NCI-H2171 (cell line): Measurements from ENCODE around the gene MICALL1.

Experiments used
- DNase-seq: peaks from one replicate; lab custom pipeline; 2025; lab: John Stamatoyannopoulos, UW

The MICALL1 gene

GRCh38 chr22:37906364-37907008 lies 389 bp downstream of the MICALL1 start:
- DNase-seq: no peak

GRCh38 chr22:37907036-37907954 lies 1.2 kb downstream of the MICALL1 start:
- DNase-seq: no peak

- DNase-seq: no peak
Observed at GRCh38 chr22:37909766-37910165, 3.7 kb downstream of the MICALL1 start.

GRCh38 chr22:37910890-37911672 lies 5.0 kb downstream of the MICALL1 start:
- no peak for DNase-seq

- DNase-seq: no peak
Observed at GRCh38 chr22:37911697-37912096, 5.6 kb downstream of the MICALL1 start.

- DNase-seq: no peak
Observed at GRCh38 chr22:37912171-37912570, 6.1 kb downstream of the MICALL1 start.

GRCh38 chr22:37913233-37913721 lies 7.2 kb downstream of the MICALL1 start:
- DNase-seq: no peak

GRCh38 chr22:37916311-37916710 lies 10.2 kb downstream of the MICALL1 start:
- DNase-seq: no peak

GRCh38 chr22:37917874-37918548 lies 11.9 kb downstream of the MICALL1 start:
- DNase-seq: no peak

- DNase-seq: no peak
Observed at GRCh38 chr22:37918580-37919270, 12.6 kb downstream of the MICALL1 start.

- DNase-seq: no peak
Observed at GRCh38 chr22:37920126-37920525, 14.0 kb downstream of the MICALL1 start.

- no peak for DNase-seq
Observed at GRCh38 chr22:37922191-37922590, 16.1 kb downstream of the MICALL1 start.

- DNase-seq: no peak
Observed at GRCh38 chr22:37923927-37924326, 17.8 kb downstream of the MICALL1 start.

- no peak for DNase-seq
Observed at GRCh38 chr22:37924386-37925065, 18.4 kb downstream of the MICALL1 start.

- DNase-seq: no peak
Observed at GRCh38 chr22:37925330-37925729, 19.2 kb downstream of the MICALL1 start.

GRCh38 chr22:37925767-37926166 lies 19.7 kb downstream of the MICALL1 start:
- no peak for DNase-seq

- no peak for DNase-seq
Observed at GRCh38 chr22:37926358-37926757, 20.3 kb downstream of the MICALL1 start.

- no peak for DNase-seq
Observed at GRCh38 chr22:37926771-37927636, 20.9 kb downstream of the MICALL1 start.

- no peak for DNase-seq
Observed at GRCh38 chr22:37927637-37927936, 21.5 kb downstream of the MICALL1 start.

- no peak for DNase-seq
Observed at GRCh38 chr22:37929390-37929789, 23.3 kb downstream of the MICALL1 start.
